A549 (cell line): Measurements from ENCODE around the gene MICOS13.

Experiments used
- BHLHE40 ChIP-seq: IDR thresholded peaks from 2 replicates; pipeline ENCODE4 v1.6.1; 2012; ENCODE audit warnings: low read depth, low read length, inconsistent platforms
- CTCF ChIP-seq: fragments of >200 bp; sonication (Bioruptor Twin); formaldehyde crosslinking; IDR thresholded peaks from 3 replicates; pipeline ENCODE4 v1.5.1; 2016
- EP300 ChIP-seq, 2 experiments: fragments of >200 bp; sonication (Bioruptor Twin); formaldehyde crosslinking; IDR thresholded peaks; 2 replicates in 1 of 2; 3 replicates in 1 of 2; pipeline ENCODE4 v1.6.1; 2016 to 2017
- POLR2A ChIP-seq: IDR thresholded peaks from 2 replicates; pipeline ENCODE4 v1.6.1; 2012; ENCODE audit warnings: mild to moderate bottlenecking, low read length
- REST ChIP-seq: fragments of 200-600 bp; sonication (generic); IDR thresholded peaks from 2 replicates; pipeline ENCODE4 v1.6.1; 2016; ENCODE audit warnings: antibody characterized with exemption, mild to moderate bottlenecking, moderate library complexity
- ZFP36 ChIP-seq: fragments of 450-650 bp; IDR thresholded peaks from 2 replicates; pipeline ENCODE4 v1.6.1; 2014; ENCODE audit warnings: borderline replicate concordance; ENCODE audit not compliant: partially characterized antibody

DNA sequence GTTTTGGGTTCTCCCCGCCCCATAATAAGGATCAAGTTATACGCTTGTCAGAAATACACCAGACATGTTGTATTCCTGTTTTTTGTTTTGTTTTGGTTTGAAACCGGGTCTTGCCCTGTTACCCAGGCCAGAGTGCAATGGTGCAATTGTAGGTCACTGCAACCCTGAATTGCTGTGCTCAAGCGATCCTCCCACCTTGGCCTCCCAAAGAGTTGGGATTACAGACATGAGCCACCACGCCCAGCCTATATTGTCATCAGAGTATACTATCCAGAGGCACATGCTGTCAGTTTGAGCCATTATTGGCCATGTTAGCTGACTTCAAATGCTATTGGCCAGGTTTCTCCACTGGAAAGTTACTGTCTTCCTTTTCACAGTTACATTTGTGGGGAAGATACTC, 47.7 kb downstream of the MICOS13 start:
- TF ChIP-seq REST (no peak), BHLHE40 (no peak), POLR2A (no peak), CTCF (no peak), ZFP36 (no peak), EP300 (IDR thresholded peaks at IDR 0.05) (no peak)
